Measurements from ENCODE around the gene KCNRG.
"Not testable (repeated sequence)": the region's sequence is repeated elsewhere in the genome, so short reads cannot be mapped to it uniquely, and the experiment has no call there.

Gene KCNRG

GRCh38 chr13:50015258-50015657, at the start of gene KCNRG:
Gene KCNRG (plus strand): TSS chr13:50015444. CDS start chr13:50015494, 50 bp downstream.
- no peak for DNase-seq

GRCh38 chr13:49967456-49967855, 47.8 kb upstream of the KCNRG start:
- DNase-seq: no peak

- no peak for DNase-seq
These were observed 42.5 kb upstream of the KCNRG start for GRCh38 chr13:49972709-49973108.

GRCh38 chr13:49975826-49976225, 39.4 kb upstream of the KCNRG start:
- DNase-seq: no peak

GRCh38 chr13:49976314-49977258, 38.7 kb upstream of the KCNRG start:
- DNase-seq: peak; percentile 78

- no peak for DNase-seq
These were observed 37.3 kb upstream of the KCNRG start for GRCh38 chr13:49977992-49978391.

GRCh38 chr13:49980266-49980665, 35.0 kb upstream of the KCNRG start:
- DNase-seq: no peak

- no peak for DNase-seq
These were observed 30.1 kb upstream of the KCNRG start for GRCh38 chr13:49985129-49985528.

- no peak for DNase-seq
These were observed 28.8 kb upstream of the KCNRG start for GRCh38 chr13:49986471-49986870.

- DNase-seq: not testable (repeated sequence)
These were observed 24.6 kb upstream of the KCNRG start for GRCh38 chr13:49990612-49991011.

- no peak for DNase-seq
These were observed 22.1 kb upstream of the KCNRG start for GRCh38 chr13:49993111-49993510.

- no peak for DNase-seq
These were observed 21.6 kb upstream of the KCNRG start for GRCh38 chr13:49993666-49994065.

GRCh38 chr13:49995625-49996101, 19.6 kb upstream of the KCNRG start:
- DNase-seq: no peak

GRCh38 chr13:49996161-49996915, 18.9 kb upstream of the KCNRG start:
- peak; percentile 79 for DNase-seq

- DNase-seq: peak; percentile 77
These were observed 18.0 kb upstream of the KCNRG start, which contains the start of gene TRIM13 for GRCh38 chr13:49996951-49997895. Gene TRIM13 (plus strand): TSS chr13:49997042. CDS start chr13:50011941, 14,899 bp downstream.

- no peak for DNase-seq
These were observed 17.3 kb upstream of the KCNRG start for GRCh38 chr13:49997955-49998354.

- DNase-seq: no peak
These were observed 16.3 kb upstream of the KCNRG start for GRCh38 chr13:49998714-49999624.

GRCh38 chr13:50001287-50001686, 14.0 kb upstream of the KCNRG start:
- no peak for DNase-seq

GRCh38 chr13:50006426-50007135, 8.7 kb upstream of the KCNRG start:
- no peak for DNase-seq

GRCh38 chr13:50011461-50011860, 3.8 kb upstream of the KCNRG start:
- DNase-seq: no peak
